Prostate gland (tissue), 2 donors: ENCODE results near the gene MYBPH.

Source experiments
- POLR2A ChIP-seq: fragments of 450-650 bp; IDR thresholded peaks from one replicate; pipeline ENCODE4 v1.6.1; 2016; ENCODE audit warnings: antibody characterized with exemption, mild to moderate bottlenecking
- POLR2AphosphoS5 ChIP-seq: sonication (generic); formaldehyde crosslinking; IDR thresholded peaks from one replicate; pipeline ENCODE4 v1.6.1; 2017; ENCODE audit warnings: antibody characterized with exemption
- TF ChIP-seq, protein P1 (sequence below), 4 experiments: fragments of 200-600 bp in 2 of 4; fragments of 450-650 bp in 2 of 4; sonication (generic) in 2 of 4; IDR thresholded peaks; 1 replicate in 3 of 4; 2 replicates in 1 of 4; pipeline ENCODE4 v1.5.1; 2016 to 2019; ENCODE audit warnings: antibody characterized with exemption in 4 of 4, mild to moderate bottlenecking in 2 of 4, moderate library complexity in 2 of 4

DNA sequence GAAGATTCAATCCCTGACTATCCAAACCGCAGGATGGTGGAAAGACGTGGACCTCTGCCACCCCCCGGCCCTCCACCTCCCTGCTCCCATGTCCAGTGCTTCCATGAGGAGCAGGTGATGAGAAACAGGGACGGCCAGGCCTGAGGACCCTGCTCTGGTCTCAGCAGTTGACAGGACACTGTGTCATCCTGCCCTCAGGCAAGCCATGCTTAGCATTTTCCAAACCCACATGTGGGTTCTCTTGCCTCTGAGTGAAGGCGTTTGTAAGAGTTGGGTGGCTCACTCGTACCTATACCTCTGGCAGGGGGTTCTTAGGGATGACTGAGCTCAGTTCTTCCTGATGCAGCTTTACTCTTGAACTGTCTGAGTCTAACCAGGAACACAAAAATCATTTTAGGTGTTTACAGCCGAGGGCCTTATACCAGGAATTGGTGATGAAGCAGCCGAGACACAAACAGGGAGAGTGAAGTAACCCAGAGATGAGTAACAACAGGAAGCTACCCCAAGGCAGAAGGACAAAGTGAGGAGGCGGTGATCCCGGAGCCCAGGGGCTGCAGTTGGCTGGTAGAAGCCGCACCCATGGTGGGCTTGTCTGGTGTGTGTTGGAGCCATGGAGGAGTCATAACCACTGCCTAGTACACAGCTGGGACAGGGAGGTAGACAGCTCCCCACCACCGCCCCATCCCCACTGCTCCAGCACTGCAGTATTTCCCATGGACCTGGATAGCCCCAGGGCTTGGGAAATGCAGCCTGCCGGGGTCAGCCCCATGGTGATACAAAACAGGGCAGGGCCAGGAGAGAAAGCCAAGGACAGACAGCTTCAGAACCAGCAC, 21.4 kb downstream of the MYBPH start:
- TF ChIP-seq, protein P1, sequence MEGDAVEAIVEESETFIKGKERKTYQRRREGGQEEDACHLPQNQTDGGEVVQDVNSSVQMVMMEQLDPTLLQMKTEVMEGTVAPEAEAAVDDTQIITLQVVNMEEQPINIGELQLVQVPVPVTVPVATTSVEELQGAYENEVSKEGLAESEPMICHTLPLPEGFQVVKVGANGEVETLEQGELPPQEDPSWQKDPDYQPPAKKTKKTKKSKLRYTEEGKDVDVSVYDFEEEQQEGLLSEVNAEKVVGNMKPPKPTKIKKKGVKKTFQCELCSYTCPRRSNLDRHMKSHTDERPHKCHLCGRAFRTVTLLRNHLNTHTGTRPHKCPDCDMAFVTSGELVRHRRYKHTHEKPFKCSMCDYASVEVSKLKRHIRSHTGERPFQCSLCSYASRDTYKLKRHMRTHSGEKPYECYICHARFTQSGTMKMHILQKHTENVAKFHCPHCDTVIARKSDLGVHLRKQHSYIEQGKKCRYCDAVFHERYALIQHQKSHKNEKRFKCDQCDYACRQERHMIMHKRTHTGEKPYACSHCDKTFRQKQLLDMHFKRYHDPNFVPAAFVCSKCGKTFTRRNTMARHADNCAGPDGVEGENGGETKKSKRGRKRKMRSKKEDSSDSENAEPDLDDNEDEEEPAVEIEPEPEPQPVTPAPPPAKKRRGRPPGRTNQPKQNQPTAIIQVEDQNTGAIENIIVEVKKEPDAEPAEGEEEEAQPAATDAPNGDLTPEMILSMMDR (IDR thresholded peaks at IDR 0.05) = no peak
- TF ChIP-seq POLR2AphosphoS5 (no peak), POLR2A (no peak)
